IMR-90 (cell line): ENCODE measurements around the gene HDX. TPM values are rescaled to one million over a fixed set of nuclear protein-coding genes. Genes with fewer than 3 reads are reported as not detected.

Experiments
- ATAC-seq: fragments of 200-7000 bp; cut with Tn5 transposase; 2 replicates; pipeline ENCODE4 v1.9.1; 2020; ENCODE audit warnings: low read depth, mild to moderate bottlenecking, moderate library complexity
- BruUV-seq: library from RNA; stranded (reverse); fragments of 400-500 nt; replicated peaks from 2 replicates; lab custom pipeline; 2021; lab: Mats Ljungman, UMichigan
- CTCF ChIA-PET: fragments of 300-600 bp; formaldehyde crosslinking; extraction: SDS; loops from one replicate; lab custom pipeline; 2021; ENCODE audit warnings: antibody characterized with exemption; lab: Yijun Ruan, JAX
- POLR2A ChIA-PET: fragments of 300-600 bp; sonication (Branson Sonifier 250); formaldehyde crosslinking; loops from one replicate; lab custom pipeline; 2022; ENCODE audit warnings: antibody characterized with exemption; ENCODE audit not compliant: unreplicated experiment; lab: Charles Lee
- DNase-seq: peaks from one replicate; pipeline ENCODE4 v3.0.0; 2013
- H2AFZ ChIP-seq: replicated peaks from 2 replicates; pipeline ENCODE3; 2013; ENCODE audit warnings: low read length, mild to moderate bottlenecking; ENCODE audit not compliant: poor library complexity
- H2AK5ac ChIP-seq: 2 replicates; pipeline ENCODE4 v1.6.1; 2013; ENCODE audit warnings: low read depth, low read length, inconsistent platforms
- H2AK9ac ChIP-seq: replicated peaks from 2 replicates; pipeline ENCODE3; 2013; ENCODE audit warnings: mild to moderate bottlenecking, low read depth, low read length, moderate library complexity; ENCODE audit not compliant: poor library complexity
- H2BK120ac ChIP-seq: 2 replicates; pipeline ENCODE4 v1.6.1; 2013; ENCODE audit warnings: low read depth, low read length, inconsistent platforms
- H2BK15ac ChIP-seq: 3 replicates; pipeline ENCODE4 v1.6.1; 2013; ENCODE audit warnings: low read depth, low read length, inconsistent platforms
- H2BK20ac ChIP-seq: 2 replicates; pipeline ENCODE4 v1.6.1; 2013; ENCODE audit warnings: low read depth, mild to moderate bottlenecking, inconsistent platforms, low read length, moderate library complexity
- H2BK5ac ChIP-seq: 2 replicates; pipeline ENCODE4 v1.6.1; 2013; ENCODE audit warnings: mild to moderate bottlenecking, low read depth, low read length, inconsistent platforms; ENCODE audit not compliant: poor library complexity, severe bottlenecking
- H3K14ac ChIP-seq: replicated peaks from 2 replicates; pipeline ENCODE4 v1.6.1; 2013; ENCODE audit warnings: low read depth, low read length, inconsistent platforms
- H3K18ac ChIP-seq: 2 replicates; pipeline ENCODE4 v1.6.1; 2013; ENCODE audit warnings: low read depth, low read length, control low read depth
- H3K23ac ChIP-seq: 2 replicates; pipeline ENCODE4 v1.6.1; 2013; ENCODE audit warnings: low read depth, low read length, inconsistent platforms
- H3K27ac ChIP-seq: 2 replicates; pipeline ENCODE4 v1.5.1; 2013; ENCODE audit warnings: mild to moderate bottlenecking, control low read depth, low read length; ENCODE audit not compliant: insufficient read depth
- H3K27me3 ChIP-seq: 2 replicates; pipeline ENCODE4 v1.6.1; 2013; ENCODE audit warnings: low read length; ENCODE audit not compliant: control insufficient read depth, insufficient read depth
- H3K36me3 ChIP-seq: 2 replicates; pipeline ENCODE4 v1.6.1; 2013; ENCODE audit warnings: low read length, mixed read lengths; ENCODE audit not compliant: control insufficient read depth, insufficient read depth
- H3K4ac ChIP-seq: 2 replicates; pipeline ENCODE4 v1.6.1; 2013; ENCODE audit warnings: low read depth, low read length, inconsistent platforms
- H3K4me1 ChIP-seq: 2 replicates; pipeline ENCODE4 v1.6.1; 2013; ENCODE audit warnings: low read length, mixed read lengths; ENCODE audit not compliant: control insufficient read depth, insufficient read depth
- H3K4me2 ChIP-seq: 2 replicates; pipeline ENCODE4 v1.6.1; 2013; ENCODE audit warnings: low read depth, mild to moderate bottlenecking, control low read depth, low read length, moderate library complexity
- H3K4me3 ChIP-seq: 2 replicates; pipeline ENCODE4 v1.5.1; 2013; ENCODE audit warnings: low read depth, mild to moderate bottlenecking, control low read depth, low read length, moderate library complexity; ENCODE audit not compliant: insufficient read depth
- H3K56ac ChIP-seq: 2 replicates; pipeline ENCODE4 v1.6.1; 2013; ENCODE audit warnings: low read length, inconsistent platforms; ENCODE audit not compliant: insufficient read depth; ENCODE audit errors: extremely low read depth
- H3K79me1 ChIP-seq, 2 experiments: 2 replicates each; pipeline ENCODE4 v1.6.1; 2013; ENCODE audit warnings: low read length in 2 of 2, inconsistent platforms in 1 of 2, low read depth in 1 of 2
- H3K9ac ChIP-seq: 2 replicates; pipeline ENCODE4 v1.6.1; 2013; ENCODE audit warnings: low read depth, low read length, control low read depth
- H3K9me1 ChIP-seq: 2 replicates; pipeline ENCODE4 v1.6.1; 2013; ENCODE audit warnings: low read length, inconsistent platforms; ENCODE audit not compliant: insufficient read depth
- H3K9me3 ChIP-seq: 2 replicates; pipeline ENCODE4 v1.6.1; 2013; ENCODE audit warnings: low read length; ENCODE audit not compliant: control insufficient read depth, insufficient read depth
- H4K20me1 ChIP-seq: 2 replicates; pipeline ENCODE4 v1.6.1; 2013; ENCODE audit warnings: low read length, inconsistent platforms; ENCODE audit not compliant: insufficient read depth
- H4K5ac ChIP-seq: 2 replicates; pipeline ENCODE4 v1.6.1; 2013; ENCODE audit warnings: mild to moderate bottlenecking, low read depth, low read length, control low read depth
- H4K8ac ChIP-seq, 2 experiments: 2 replicates each; pipeline ENCODE4 v1.6.1; 2013; ENCODE audit warnings: low read depth in 2 of 2, low read length in 2 of 2, control low read depth in 1 of 2, inconsistent platforms in 1 of 2
- H4K91ac ChIP-seq: 2 replicates; pipeline ENCODE4 v1.6.1; 2013; ENCODE audit warnings: low read depth, low read length, inconsistent platforms; ENCODE audit not compliant: insufficient read depth
- CEBPB ChIP-seq: IDR thresholded peaks from 2 replicates; pipeline ENCODE4 v1.6.1; 2012; ENCODE audit warnings: low read depth, low read length, improper control_type of control experiment
- CHD1 ChIP-seq: IDR thresholded peaks from 2 replicates; pipeline ENCODE4 v1.6.1; 2012; ENCODE audit warnings: low read depth, low read length, improper control_type of control experiment
- FOS ChIP-seq: fragments of 150-350 bp; IDR thresholded peaks from 2 replicates; pipeline ENCODE4 v1.6.1; 2016; ENCODE audit warnings: low read depth, low read length
- MAFK ChIP-seq: IDR thresholded peaks from 2 replicates; pipeline ENCODE4 v1.6.1; 2012; ENCODE audit warnings: low read depth, low read length, improper control_type of control experiment
- MAZ ChIP-seq: IDR thresholded peaks from 2 replicates; pipeline ENCODE4 v1.6.1; 2012; ENCODE audit warnings: low read depth, mild to moderate bottlenecking, low read length, improper control_type of control experiment, moderate library complexity, borderline replicate concordance
- MXI1 ChIP-seq: IDR thresholded peaks from 2 replicates; pipeline ENCODE4 v1.6.1; 2012; ENCODE audit warnings: low read depth, mild to moderate bottlenecking, low read length, moderate library complexity, borderline replicate concordance
- NFE2L2 ChIP-seq: fragments of 150-350 bp; IDR thresholded peaks from 2 replicates; pipeline ENCODE4 v1.6.1; 2016; ENCODE audit warnings: low read depth, mild to moderate bottlenecking, low read length
- POLR2A ChIP-seq: IDR thresholded peaks from 2 replicates; pipeline ENCODE4 v1.6.1; 2012; ENCODE audit warnings: mild to moderate bottlenecking, low read depth, low read length
- RAD21 ChIP-seq: IDR thresholded peaks from 2 replicates; pipeline ENCODE4 v1.6.1; 2012; ENCODE audit warnings: low read length, improper control_type of control experiment
- RCOR1 ChIP-seq: IDR thresholded peaks from 2 replicates; pipeline ENCODE4 v1.6.1; 2012; ENCODE audit warnings: mild to moderate bottlenecking, low read length, improper control_type of control experiment; ENCODE audit not compliant: insufficient replicate concordance
- WGBS, 2 experiments: methylation state at CpG; one replicate each; pipeline versions ENCODE4 v1.1.5 to v1.1.7; 2013; ENCODE audit warnings: missing lambda C conversion rate in 2 of 2; ENCODE audit not compliant: insufficient read length in 1 of 2; ENCODE audit errors: extremely low coverage in 2 of 2; 5-methylcytosine and 5-hydroxymethylcytosine counted together
- dilution Hi-C: fragments of 300-500 bp; cut with HindIII; formaldehyde crosslinking; loops from one replicate; pipeline ENCODE4 v1.14.3; 2018; ENCODE audit warnings: low sequenced_read_pairs; ENCODE audit not compliant: unreplicated experiment
- in situ Hi-C: fragments of 300-500 bp; cut with MboI; formaldehyde crosslinking; loops from 3 replicates; pipeline ENCODE4 v1.14.3; 2019; ENCODE audit warnings: low sequenced_read_pairs, inconsistent platforms, mixed read lengths
- intact Hi-C: fragments of 100-400 bp; cut with micrococcal nuclease; formaldehyde crosslinking; loops from 2 replicates; pipeline ENCODE4 v1.10.0; 2022
- polyA plus RNA-seq, 3 experiments: library from polyadenylated mRNA; depleted of rRNA; stranded (reverse); fragments of >200 nt; gene quantifications; 2 replicates each; pipeline ENCODE4 v1.2.3, GENCODE V29; 2012; ENCODE audit warnings: low replicate concordance in 1 of 3
- total RNA-seq: library from RNA; depleted of rRNA; stranded (reverse); fragments of >200 nt; gene quantifications from 2 replicates; pipeline ENCODE4 v1.2.3, GENCODE V29; 2012
- TF ChIP-seq, protein P1 (sequence below): conservative IDR thresholded peaks from 2 replicates; pipeline ENCODE4 v1.5.1; 2012; ENCODE audit warnings: mild to moderate bottlenecking, low read depth, low read length, improper control_type of control experiment
- TF ChIP-seq, protein P2 (sequence below): fragments of 150-350 bp; IDR thresholded peaks from 2 replicates; pipeline ENCODE4 v1.6.1; 2017; ENCODE audit warnings: mild to moderate bottlenecking, antibody characterized with exemption, low read length, low read depth

HDX gene
- total and polyA plus RNA-seq, 2 of the 4 experiments (the other 2 are of a cell fraction), result 1.8 to 11.8 TPM

DNA sequence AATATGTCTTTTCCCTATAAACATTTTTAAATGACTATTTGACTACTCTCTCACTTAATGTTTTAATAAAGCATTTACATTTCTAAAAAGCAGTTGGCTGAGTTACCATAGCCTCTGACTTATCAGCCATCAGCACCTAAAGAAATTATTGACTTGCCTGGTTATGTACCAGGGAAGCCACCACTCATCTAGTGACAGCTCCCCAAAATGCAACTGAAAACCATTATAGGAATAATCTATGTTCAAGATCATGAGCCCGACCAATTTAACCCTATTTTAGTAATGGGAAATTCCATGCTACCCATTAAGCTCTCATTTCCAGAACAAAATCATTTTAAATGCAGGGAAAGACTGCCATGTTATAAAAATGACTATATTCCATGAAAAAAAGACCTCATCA is 34.4 kb downstream of the HDX start:
- in situ Hi-C loops, result no loop called here

More for the DNA sequence above, 34.4 kb downstream of the HDX start:
- Histone ChIP-seq H2AFZ (no peak overlapping the region), H4K20me1 (no peaks in the 10 kb centered on the region), H2BK20ac (no peak overlapping the region), H3K9ac (no peak overlapping the region), H3K27ac (no peak overlapping the region), H3K36me3 (peaks cover 3% of the 10 kb centered on the region; the same call in 1 of the 2 replicates), H2AK5ac (no peak overlapping the region), H3K4me3 (no peak overlapping the region), H2BK5ac (no peak overlapping the region), H3K4me1 (no peaks in the 10 kb centered on the region), H3K9me3 (no peaks in the 10 kb centered on the region), H3K4ac (no peak overlapping the region), H3K9me1 (no peaks in the 10 kb centered on the region), H3K4me2 (no peak overlapping the region), H3K23ac (no peak overlapping the region), H2AK9ac (no peak overlapping the region), H2BK120ac (no peak overlapping the region), H3K56ac (no peak overlapping the region), H3K27me3 (no peaks in the 10 kb centered on the region), H3K18ac (no peak overlapping the region), H4K5ac (no peak overlapping the region), H4K91ac (no peak overlapping the region), H2BK15ac (no peak overlapping the region), H4K8ac (no peak overlapping the region), H3K79me1 (no peaks in the 10 kb centered on the region), H3K14ac (no peak overlapping the region)
- ChIA-PET POLR2A (no interaction called here), CTCF (no interaction called here)
- dilution Hi-C loops (no loop called here), intact Hi-C loops (no loop called here)
- ATAC-seq (no peak), DNase-seq (no peak)
- TF ChIP-seq CHD1 (no peak), MAFK (no peak), FOS (no peak), MAZ (no peak), RCOR1 (no peak), RAD21 (no peak), POLR2A (no peak), MXI1 (no peak), NFE2L2 (no peak), CEBPB (no peak)
- TF ChIP-seq, protein P1, sequence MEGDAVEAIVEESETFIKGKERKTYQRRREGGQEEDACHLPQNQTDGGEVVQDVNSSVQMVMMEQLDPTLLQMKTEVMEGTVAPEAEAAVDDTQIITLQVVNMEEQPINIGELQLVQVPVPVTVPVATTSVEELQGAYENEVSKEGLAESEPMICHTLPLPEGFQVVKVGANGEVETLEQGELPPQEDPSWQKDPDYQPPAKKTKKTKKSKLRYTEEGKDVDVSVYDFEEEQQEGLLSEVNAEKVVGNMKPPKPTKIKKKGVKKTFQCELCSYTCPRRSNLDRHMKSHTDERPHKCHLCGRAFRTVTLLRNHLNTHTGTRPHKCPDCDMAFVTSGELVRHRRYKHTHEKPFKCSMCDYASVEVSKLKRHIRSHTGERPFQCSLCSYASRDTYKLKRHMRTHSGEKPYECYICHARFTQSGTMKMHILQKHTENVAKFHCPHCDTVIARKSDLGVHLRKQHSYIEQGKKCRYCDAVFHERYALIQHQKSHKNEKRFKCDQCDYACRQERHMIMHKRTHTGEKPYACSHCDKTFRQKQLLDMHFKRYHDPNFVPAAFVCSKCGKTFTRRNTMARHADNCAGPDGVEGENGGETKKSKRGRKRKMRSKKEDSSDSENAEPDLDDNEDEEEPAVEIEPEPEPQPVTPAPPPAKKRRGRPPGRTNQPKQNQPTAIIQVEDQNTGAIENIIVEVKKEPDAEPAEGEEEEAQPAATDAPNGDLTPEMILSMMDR, result no peak
- TF ChIP-seq, protein P2, sequence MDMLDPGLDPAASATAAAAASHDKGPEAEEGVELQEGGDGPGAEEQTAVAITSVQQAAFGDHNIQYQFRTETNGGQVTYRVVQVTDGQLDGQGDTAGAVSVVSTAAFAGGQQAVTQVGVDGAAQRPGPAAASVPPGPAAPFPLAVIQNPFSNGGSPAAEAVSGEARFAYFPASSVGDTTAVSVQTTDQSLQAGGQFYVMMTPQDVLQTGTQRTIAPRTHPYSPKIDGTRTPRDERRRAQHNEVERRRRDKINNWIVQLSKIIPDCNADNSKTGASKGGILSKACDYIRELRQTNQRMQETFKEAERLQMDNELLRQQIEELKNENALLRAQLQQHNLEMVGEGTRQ, result no peak
- BruUV-seq, result no TSS peak
- WGBS, 2 experiments, result no CpG with 5 or more reads among the region's 1 CpG
